Measurements from ENCODE around the gene COX11. TPM values are rescaled to one million over a fixed set of nuclear protein-coding genes. Genes with fewer than 3 reads are reported as not detected.

COX11 gene, protein sequence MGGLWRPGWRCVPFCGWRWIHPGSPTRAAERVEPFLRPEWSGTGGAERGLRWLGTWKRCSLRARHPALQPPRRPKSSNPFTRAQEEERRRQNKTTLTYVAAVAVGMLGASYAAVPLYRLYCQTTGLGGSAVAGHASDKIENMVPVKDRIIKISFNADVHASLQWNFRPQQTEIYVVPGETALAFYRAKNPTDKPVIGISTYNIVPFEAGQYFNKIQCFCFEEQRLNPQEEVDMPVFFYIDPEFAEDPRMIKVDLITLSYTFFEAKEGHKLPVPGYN
- total RNA-seq (2021; fragmentation: NEBNext Ultra II Directional; extraction: Animal tissue kit (Norgen Biotek cat#: 25700)): 10 to 100 TPM; 34.1 to 45.9 (median 43.2) TPM
- long read RNA-seq, transcript COX11-201 (4 exons, 2,497 nt): major isoform, 25 of 37 reads
- long read RNA-seq, partial matches to known transcripts: 0 of 37 reads
- long read RNA-seq, other reads (novel, unspliced or antisense): 7 of 37 reads

GRCh38 chr17:54968262-54968987 lies at the start of gene COX11, which contains the start of gene STXBP4:
Gene COX11 (minus strand): TSS chr17:54968654. CDS start chr17:54968646, 8 bp downstream.
Gene STXBP4 (plus strand): TSS chr17:54968765. CDS start chr17:54986220, 17,455 bp downstream.
- peak; percentile 69 for TF ChIP-seq CTCF (IDR thresholded peaks at IDR 0.05)
- no peaks in the 10 kb centered on the region for H3K9me3 Mint-ChIP-seq
- peak; percentile 93 for DNase-seq
- H3K4me3 Mint-ChIP-seq: no peak within 1 kb of the TSS
- H3K27me3 Mint-ChIP-seq (ENCODE audit: insufficient read depth): peaks cover 1% of the 10 kb centered on the region; the same call in 1 of the 2 replicates
- H3K36me3 Mint-ChIP-seq (ENCODE audit: low read depth): 0 out of 2 replicates have a peak, but pooled peaks cover 8% of the 10 kb centered on the region
- H3K27ac Mint-ChIP-seq: no peak within 1 kb of the TSS
- H3K4me1 Mint-ChIP-seq (ENCODE audit: low read depth): peaks cover 16% of the 10 kb centered on the region

DNA sequence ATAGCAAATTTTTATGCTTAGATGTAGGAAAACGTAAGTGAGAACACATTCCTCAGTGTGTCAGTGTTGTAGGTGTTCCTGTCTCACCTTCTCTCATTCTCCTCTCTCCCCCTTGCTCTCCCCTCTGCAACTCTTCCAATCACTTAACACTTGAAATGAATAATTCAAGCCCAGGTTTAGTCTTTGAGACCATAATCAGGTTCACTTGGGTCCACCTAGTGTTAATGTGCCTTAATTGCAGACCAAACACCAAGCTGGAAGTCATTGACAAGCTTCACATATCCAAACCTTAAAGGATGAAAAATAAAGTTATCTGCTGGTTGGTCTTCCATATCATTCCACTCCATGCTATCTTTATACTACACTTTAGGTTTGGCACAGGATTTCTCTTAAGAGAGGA lies 37.1 kb upstream of the COX11 start:
- no peaks in the 10 kb centered on the region for H3K9me3 Mint-ChIP-seq
- H3K4me3 Mint-ChIP-seq: no peak overlapping the region
- no peaks in the 10 kb centered on the region for H3K4me1 Mint-ChIP-seq (ENCODE audit: low read depth)
- peak; percentile 65 for TF ChIP-seq CTCF (IDR thresholded peaks at IDR 0.05)
- no peaks in the 10 kb centered on the region for H3K27me3 Mint-ChIP-seq (ENCODE audit: insufficient read depth)
- H3K27ac Mint-ChIP-seq: no peak overlapping the region
- H3K36me3 Mint-ChIP-seq (ENCODE audit: low read depth): no peaks in the 10 kb centered on the region
- no peak for DNase-seq

DNA sequence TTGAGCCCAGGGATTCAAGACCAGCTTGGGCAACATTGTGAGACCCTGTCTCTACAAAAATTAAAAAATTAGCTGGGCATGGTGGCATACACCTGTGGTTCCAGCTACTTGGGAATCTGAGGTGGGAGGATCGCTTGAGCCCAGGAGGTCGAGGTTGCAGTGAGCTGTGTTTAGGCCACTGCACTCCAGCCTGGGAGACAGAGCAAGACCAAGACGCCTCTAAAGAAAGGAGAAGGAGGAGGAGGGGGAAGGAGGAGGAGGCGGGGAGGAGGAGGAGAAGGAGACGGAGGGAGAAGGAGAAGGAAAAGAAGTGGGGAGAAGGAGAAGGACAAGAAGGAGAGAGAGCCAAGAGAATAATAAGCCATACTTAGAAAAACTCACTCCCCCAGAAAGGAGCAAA lies 36.0 kb upstream of the COX11 start:
- no peak overlapping the region for H3K27ac Mint-ChIP-seq
- no peaks in the 10 kb centered on the region for H3K36me3 Mint-ChIP-seq (ENCODE audit: low read depth)
- H3K27me3 Mint-ChIP-seq (ENCODE audit: insufficient read depth): no peaks in the 10 kb centered on the region
- H3K4me1 Mint-ChIP-seq (ENCODE audit: low read depth): no peaks in the 10 kb centered on the region
- TF ChIP-seq CTCF (IDR thresholded peaks at IDR 0.05): no peak
- no peaks in the 10 kb centered on the region for H3K9me3 Mint-ChIP-seq
- no peak for DNase-seq
- H3K4me3 Mint-ChIP-seq: no peak overlapping the region

DNA sequence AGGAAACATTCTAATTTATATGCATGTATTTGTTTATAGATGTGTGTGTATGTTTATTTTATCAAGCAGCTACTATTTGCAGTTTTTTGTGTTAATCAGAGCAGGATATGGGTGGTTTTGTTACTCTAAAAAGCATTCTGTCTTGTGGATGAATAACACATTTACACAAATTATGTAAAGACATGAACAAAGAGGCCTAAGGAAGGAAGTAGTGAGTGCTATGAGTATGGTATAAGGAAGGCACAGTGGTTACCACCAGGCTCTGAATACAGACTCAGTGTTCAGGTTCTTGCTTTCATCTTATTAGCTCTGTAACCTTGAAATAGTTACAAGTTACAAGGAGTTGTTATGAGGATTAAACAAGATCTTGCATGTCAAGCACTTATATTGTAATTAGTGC lies 34.0 kb upstream of the COX11 start:
- Mint-ChIP-seq H3K4me3 (no peak overlapping the region), H3K27me3 (ENCODE audit: insufficient read depth) (no peaks in the 10 kb centered on the region), H3K4me1 (ENCODE audit: low read depth) (no peaks in the 10 kb centered on the region), H3K9me3 (no peaks in the 10 kb centered on the region), H3K27ac (no peak overlapping the region), H3K36me3 (ENCODE audit: low read depth) (no peaks in the 10 kb centered on the region)
- TF ChIP-seq CTCF (IDR thresholded peaks at IDR 0.05): no peak
- DNase-seq: no peak

- no peaks in the 10 kb centered on the region for H3K27me3 Mint-ChIP-seq (ENCODE audit: insufficient read depth)
- no peaks in the 10 kb centered on the region for H3K9me3 Mint-ChIP-seq
- DNase-seq: no peak
- no peaks in the 10 kb centered on the region for H3K36me3 Mint-ChIP-seq (ENCODE audit: low read depth)
- no peak overlapping the region for H3K4me3 Mint-ChIP-seq
- H3K27ac Mint-ChIP-seq: no peak overlapping the region
- peaks cover 7% of the 10 kb centered on the region; the same call in 1 of the 2 replicates for H3K4me1 Mint-ChIP-seq (ENCODE audit: low read depth)
- TF ChIP-seq CTCF (IDR thresholded peaks at IDR 0.05): no peak
These were observed 28.0 kb upstream of the COX11 start for GRCh38 chr17:54996441-54996840.

All from HFFc6 (cell line).